Astrocyte (in vitro differentiated cells and primary cell): ENCODE results near the gene SOCS2. TPM values are rescaled to one million over a fixed set of nuclear protein-coding genes. Genes with fewer than 3 reads are reported as not detected.
A peak's percentile ranks its signal among the peaks of the same experiment; 100 is the strongest.

ENCODE experiments used
- DNase-seq: peaks from one replicate; pipeline ENCODE4 v3.0.0-alpha.2; 2010; ENCODE audit warnings: low read depth
- FAIRE-seq: peaks from 2 replicates; lab custom pipeline; 2011; peaks lifted over from hg19 to GRCh38; lab: Jason Lieb, UNC
- H2AFZ ChIP-seq: 2 replicates; pipeline ENCODE4 v1.6.0; 2012; ENCODE audit warnings: low read depth, low read length, inconsistent platforms
- H3K27ac ChIP-seq: 2 replicates; pipeline ENCODE4 v1.5.1; 2011; ENCODE audit warnings: low read depth, low read length, inconsistent platforms
- H3K27me3 ChIP-seq: 2 replicates; pipeline ENCODE4 v1.6.0; 2011; ENCODE audit warnings: low read length, inconsistent platforms; ENCODE audit not compliant: insufficient read depth
- H3K36me3 ChIP-seq: 2 replicates; pipeline ENCODE4 v1.5.1; 2011; ENCODE audit warnings: low read length, inconsistent platforms; ENCODE audit not compliant: insufficient read depth
- H3K4me1 ChIP-seq: 2 replicates; pipeline ENCODE4 v1.5.1; 2011; ENCODE audit warnings: low read length, inconsistent platforms; ENCODE audit not compliant: insufficient read depth
- H3K4me2 ChIP-seq: 2 replicates; pipeline ENCODE4 v1.6.0; 2012; ENCODE audit warnings: low read length, inconsistent platforms
- H3K4me3 ChIP-seq: 2 replicates; pipeline ENCODE4 v1.5.1; 2011; ENCODE audit warnings: low read depth, mild to moderate bottlenecking, low read length, inconsistent platforms; ENCODE audit not compliant: insufficient read depth
- H3K79me2 ChIP-seq: 2 replicates; pipeline ENCODE4 v1.6.0; 2012; ENCODE audit warnings: mild to moderate bottlenecking, low read length, inconsistent platforms; ENCODE audit not compliant: insufficient read depth
- H3K9ac ChIP-seq: 2 replicates; pipeline ENCODE4 v1.6.0; 2012; ENCODE audit warnings: mild to moderate bottlenecking, low read length, inconsistent platforms
- H3K9me3 ChIP-seq: 2 replicates; pipeline ENCODE4 v1.5.1; 2012; ENCODE audit warnings: low read depth, mild to moderate bottlenecking, low read length, inconsistent platforms; ENCODE audit not compliant: insufficient read depth
- H4K20me1 ChIP-seq: 2 replicates; pipeline ENCODE4 v1.6.0; 2012; ENCODE audit warnings: low read length, inconsistent platforms; ENCODE audit not compliant: insufficient read depth
- H3K27ac Mint-ChIP-seq: one replicate; pipeline ENCODE4 v1.8.0; 2021; ENCODE audit warnings: mild to moderate bottlenecking, mixed read lengths; ENCODE audit not compliant: unreplicated experiment
- H3K27me3 Mint-ChIP-seq: one replicate; pipeline ENCODE4 v1.8.0; 2021; ENCODE audit warnings: low read depth, mixed read lengths; ENCODE audit not compliant: unreplicated experiment
- H3K36me3 Mint-ChIP-seq: one replicate; pipeline ENCODE4 v1.8.0; 2021; ENCODE audit warnings: low read depth, mixed read lengths; ENCODE audit not compliant: unreplicated experiment
- H3K4me1 Mint-ChIP-seq: one replicate; pipeline ENCODE4 v1.8.0; 2021; ENCODE audit warnings: low read depth, mixed read lengths; ENCODE audit not compliant: unreplicated experiment
- H3K4me3 Mint-ChIP-seq: one replicate; pipeline ENCODE4 v1.8.0; 2021; ENCODE audit warnings: mild to moderate bottlenecking, moderate library complexity, mixed read lengths; ENCODE audit not compliant: unreplicated experiment
- H3K9me3 Mint-ChIP-seq: one replicate; pipeline ENCODE4 v1.8.0; 2021; ENCODE audit warnings: mild to moderate bottlenecking, mixed read lengths; ENCODE audit not compliant: unreplicated experiment
- CTCF ChIP-seq: IDR thresholded peaks from 2 replicates; pipeline ENCODE4 v1.5.1; 2011; ENCODE audit warnings: low read depth, mild to moderate bottlenecking, inconsistent platforms, low read length, moderate library complexity; ENCODE audit not compliant: insufficient read depth
- EZH2 ChIP-seq: IDR thresholded peaks from 2 replicates; pipeline ENCODE4 v1.6.1; 2012; ENCODE audit warnings: mild to moderate bottlenecking, low read length, inconsistent platforms; ENCODE audit not compliant: insufficient read depth
- total RNA-seq: library from RNA; stranded (reverse); gene quantifications from 2 replicates; pipeline ENCODE4 v1.2.1, GENCODE V29; 2021

Gene SOCS2
- total RNA-seq, 1 donor from 2014 or later = 6.4 TPM

- no peaks in the 10 kb centered on the region for H3K27me3 ChIP-seq
- Mint-ChIP-seq H3K27me3 (no peaks in the 10 kb centered on the region), H3K4me3 (no peak overlapping the region), H3K27ac (no peak overlapping the region), H3K4me1 (peaks cover 12% of the 10 kb centered on the region), H3K36me3 (no peaks in the 10 kb centered on the region), H3K9me3 (no peaks in the 10 kb centered on the region)
- H3K9me3 ChIP-seq = no peaks in the 10 kb centered on the region
- H3K36me3 ChIP-seq = no peaks in the 10 kb centered on the region
- peaks cover 9% of the 10 kb centered on the region for H3K4me1 ChIP-seq
- no peaks in the 10 kb centered on the region for H3K79me2 ChIP-seq
- no peak overlapping the region for H3K27ac ChIP-seq
- no peak overlapping the region for H3K9ac ChIP-seq
- FAIRE-seq = peak; percentile 62
- no peaks in the 10 kb centered on the region for H4K20me1 ChIP-seq
- H3K4me2 ChIP-seq = peak overlapping the region; percentile 23
- H2AFZ ChIP-seq = no peak overlapping the region
- DNase-seq = peak; percentile 98
- H3K4me3 ChIP-seq = no peak overlapping the region
- TF ChIP-seq EZH2 = no peak
- no peak for TF ChIP-seq CTCF
These were observed 45.6 kb upstream of the SOCS2 start for GRCh38 chr12:93526786-93527428.

- no peak overlapping the region for H3K27ac ChIP-seq
- H3K4me1 ChIP-seq = peaks cover 9% of the 10 kb centered on the region
- no peaks in the 10 kb centered on the region for H3K36me3 ChIP-seq
- no peak overlapping the region for H3K9ac ChIP-seq
- H3K27me3 ChIP-seq = no peaks in the 10 kb centered on the region
- Mint-ChIP-seq H3K9me3 (no peaks in the 10 kb centered on the region), H3K36me3 (no peaks in the 10 kb centered on the region), H3K27me3 (peaks cover 3% of the 10 kb centered on the region), H3K4me1 (peaks cover 10% of the 10 kb centered on the region), H3K4me3 (no peak overlapping the region), H3K27ac (no peak overlapping the region)
- H3K9me3 ChIP-seq = no peaks in the 10 kb centered on the region
- no peak overlapping the region for H2AFZ ChIP-seq
- no peaks in the 10 kb centered on the region for H4K20me1 ChIP-seq
- no peak for DNase-seq
- no peak overlapping the region for H3K4me3 ChIP-seq
- no peak overlapping the region for H3K4me2 ChIP-seq
- no peak for FAIRE-seq
- H3K79me2 ChIP-seq = no peaks in the 10 kb centered on the region
- TF ChIP-seq EZH2 (no peak), CTCF (no peak)
These were observed 42.1 kb upstream of the SOCS2 start for GRCh38 chr12:93530358-93530757.

- no peak overlapping the region for H2AFZ ChIP-seq
- TF ChIP-seq EZH2 (no peak), CTCF (no peak)
These were observed 39.2 kb upstream of the SOCS2 start for GRCh38 chr12:93533310-93533709.

More at GRCh38 chr12:93533310-93533709, 39.2 kb upstream of the SOCS2 start:
- H3K27me3 Mint-ChIP-seq = peaks cover 7% of the 10 kb centered on the region
- Histone ChIP-seq H3K27me3 (no peaks in the 10 kb centered on the region), H3K79me2 (no peaks in the 10 kb centered on the region), H3K9me3 (no peaks in the 10 kb centered on the region), H3K4me1 (no peaks in the 10 kb centered on the region), H4K20me1 (no peaks in the 10 kb centered on the region), H3K4me2 (no peak overlapping the region), H3K9ac (no peak overlapping the region), H3K36me3 (no peaks in the 10 kb centered on the region), H3K27ac (no peak overlapping the region), H3K4me3 (no peak overlapping the region)
- H3K27ac Mint-ChIP-seq = no peak overlapping the region
- DNase-seq = no peak
- H3K4me1 Mint-ChIP-seq = peaks cover 3% of the 10 kb centered on the region
- no peak overlapping the region for H3K4me3 Mint-ChIP-seq
- no peaks in the 10 kb centered on the region for H3K36me3 Mint-ChIP-seq
- FAIRE-seq = no peak
- no peaks in the 10 kb centered on the region for H3K9me3 Mint-ChIP-seq
